A673 (cell line): ENCODE data around the gene LRP11.

Experiments used
- EZH2 ChIP-seq: fragments of 200-600 bp; sonication (generic); IDR thresholded peaks from 2 replicates; pipeline ENCODE4 v1.6.1; 2017; ENCODE audit warnings: borderline replicate concordance, low read depth, mild to moderate bottlenecking, mixed read lengths, antibody characterized with exemption, low read length; ENCODE audit not compliant: poor library complexity, severe bottlenecking
- TF ChIP-seq, protein P1 (sequence below): fragments of 300-800, 200-600 bp; sonication (generic); conservative IDR thresholded peaks from 2 replicates; pipeline ENCODE4 v1.5.1; 2017; ENCODE audit warnings: low read depth, mild to moderate bottlenecking, antibody characterized with exemption, low read length, moderate library complexity, mixed read lengths

DNA sequence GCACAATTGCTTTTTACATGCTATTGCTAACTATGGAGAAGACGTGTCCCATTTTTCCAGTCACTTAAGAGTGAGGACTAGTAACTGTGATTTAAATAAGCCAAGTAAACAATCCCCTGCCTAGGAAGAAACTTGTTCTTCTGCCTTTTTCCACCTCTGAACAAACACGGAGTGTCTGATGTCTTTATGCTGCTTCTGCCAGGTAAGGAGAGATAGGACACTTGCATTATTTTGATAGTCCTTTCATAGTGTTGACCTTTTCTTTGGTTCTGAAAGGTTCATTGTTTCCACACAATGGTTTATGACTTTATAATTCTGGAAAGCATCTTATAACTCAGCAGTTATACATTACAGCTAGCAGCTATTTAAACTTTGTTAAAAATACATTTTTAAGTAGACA is 8.4 kb downstream of the LRP11 start:
- TF ChIP-seq, protein P1, sequence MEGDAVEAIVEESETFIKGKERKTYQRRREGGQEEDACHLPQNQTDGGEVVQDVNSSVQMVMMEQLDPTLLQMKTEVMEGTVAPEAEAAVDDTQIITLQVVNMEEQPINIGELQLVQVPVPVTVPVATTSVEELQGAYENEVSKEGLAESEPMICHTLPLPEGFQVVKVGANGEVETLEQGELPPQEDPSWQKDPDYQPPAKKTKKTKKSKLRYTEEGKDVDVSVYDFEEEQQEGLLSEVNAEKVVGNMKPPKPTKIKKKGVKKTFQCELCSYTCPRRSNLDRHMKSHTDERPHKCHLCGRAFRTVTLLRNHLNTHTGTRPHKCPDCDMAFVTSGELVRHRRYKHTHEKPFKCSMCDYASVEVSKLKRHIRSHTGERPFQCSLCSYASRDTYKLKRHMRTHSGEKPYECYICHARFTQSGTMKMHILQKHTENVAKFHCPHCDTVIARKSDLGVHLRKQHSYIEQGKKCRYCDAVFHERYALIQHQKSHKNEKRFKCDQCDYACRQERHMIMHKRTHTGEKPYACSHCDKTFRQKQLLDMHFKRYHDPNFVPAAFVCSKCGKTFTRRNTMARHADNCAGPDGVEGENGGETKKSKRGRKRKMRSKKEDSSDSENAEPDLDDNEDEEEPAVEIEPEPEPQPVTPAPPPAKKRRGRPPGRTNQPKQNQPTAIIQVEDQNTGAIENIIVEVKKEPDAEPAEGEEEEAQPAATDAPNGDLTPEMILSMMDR, result no peak
- no peak for TF ChIP-seq EZH2
